ENCODE measurements around the gene DDRGK1.
"Not testable (repeated sequence)": the region's sequence is repeated elsewhere in the genome, so short reads cannot be mapped to it uniquely, and the experiment has no call there.

DNA sequence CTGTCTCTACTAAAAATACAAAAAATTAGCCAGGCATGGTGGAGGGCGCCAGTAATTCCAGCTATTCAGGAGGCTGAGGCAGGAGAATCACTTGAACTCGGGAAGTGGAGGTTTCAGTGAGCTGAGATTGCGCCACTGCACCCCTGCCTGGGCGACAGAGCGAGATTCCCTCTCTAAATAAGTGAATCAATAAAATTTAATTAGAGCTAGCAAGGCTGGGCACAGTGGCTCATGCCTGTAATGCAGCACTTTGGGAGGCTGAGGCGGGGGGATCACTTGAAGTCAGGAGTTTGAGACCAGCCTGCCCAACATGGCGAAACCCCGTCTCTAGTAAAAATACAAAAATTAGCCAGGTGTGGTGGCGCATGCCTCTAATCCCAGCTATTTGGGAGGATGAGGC, 16.6 kb downstream of the DDRGK1 start:
- TF ChIP-seq POLR2A (IDR thresholded peaks at IDR 0.05; ENCODE audit: low read depth, low read length); RAD21 (IDR thresholded peaks at IDR 0.05; ENCODE audit: low read length): not testable (repeated sequence)
- TF ChIP-seq, protein P1, sequence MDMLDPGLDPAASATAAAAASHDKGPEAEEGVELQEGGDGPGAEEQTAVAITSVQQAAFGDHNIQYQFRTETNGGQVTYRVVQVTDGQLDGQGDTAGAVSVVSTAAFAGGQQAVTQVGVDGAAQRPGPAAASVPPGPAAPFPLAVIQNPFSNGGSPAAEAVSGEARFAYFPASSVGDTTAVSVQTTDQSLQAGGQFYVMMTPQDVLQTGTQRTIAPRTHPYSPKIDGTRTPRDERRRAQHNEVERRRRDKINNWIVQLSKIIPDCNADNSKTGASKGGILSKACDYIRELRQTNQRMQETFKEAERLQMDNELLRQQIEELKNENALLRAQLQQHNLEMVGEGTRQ (IDR thresholded peaks at IDR 0.05; ENCODE audit: low read depth, low read length), result not testable (repeated sequence)
- TF ChIP-seq, protein P2, sequence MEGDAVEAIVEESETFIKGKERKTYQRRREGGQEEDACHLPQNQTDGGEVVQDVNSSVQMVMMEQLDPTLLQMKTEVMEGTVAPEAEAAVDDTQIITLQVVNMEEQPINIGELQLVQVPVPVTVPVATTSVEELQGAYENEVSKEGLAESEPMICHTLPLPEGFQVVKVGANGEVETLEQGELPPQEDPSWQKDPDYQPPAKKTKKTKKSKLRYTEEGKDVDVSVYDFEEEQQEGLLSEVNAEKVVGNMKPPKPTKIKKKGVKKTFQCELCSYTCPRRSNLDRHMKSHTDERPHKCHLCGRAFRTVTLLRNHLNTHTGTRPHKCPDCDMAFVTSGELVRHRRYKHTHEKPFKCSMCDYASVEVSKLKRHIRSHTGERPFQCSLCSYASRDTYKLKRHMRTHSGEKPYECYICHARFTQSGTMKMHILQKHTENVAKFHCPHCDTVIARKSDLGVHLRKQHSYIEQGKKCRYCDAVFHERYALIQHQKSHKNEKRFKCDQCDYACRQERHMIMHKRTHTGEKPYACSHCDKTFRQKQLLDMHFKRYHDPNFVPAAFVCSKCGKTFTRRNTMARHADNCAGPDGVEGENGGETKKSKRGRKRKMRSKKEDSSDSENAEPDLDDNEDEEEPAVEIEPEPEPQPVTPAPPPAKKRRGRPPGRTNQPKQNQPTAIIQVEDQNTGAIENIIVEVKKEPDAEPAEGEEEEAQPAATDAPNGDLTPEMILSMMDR (conservative IDR thresholded peaks at IDR 0.05; ENCODE audit: low read depth, low read length), result not testable (repeated sequence)

Measured in IMR-90 (cell line).